Suprapubic skin (tissue), 4 donors: ENCODE measurements around the gene TMEM88. TPM values are rescaled to one million over a fixed set of nuclear protein-coding genes. Genes with fewer than 3 reads are reported as not detected.
A peak's percentile ranks its signal among the peaks of the same experiment; 100 is the strongest.

Experiments
- DNase-seq, 2 donors: peaks; one replicate each; pipeline ENCODE4 v3.0.0-alpha.2; 2019; ENCODE audit warnings: low spot score in 2 of 2
- H3K27ac ChIP-seq: fragments of 200-600 bp; sonication (generic); one replicate; pipeline ENCODE4 v1.5.1; 2019
- H3K27me3 ChIP-seq: fragments of 200-600 bp; sonication (generic); one replicate; pipeline ENCODE4 v1.5.1; 2019
- H3K36me3 ChIP-seq: fragments of 200-600 bp; sonication (generic); one replicate; pipeline ENCODE4 v1.5.1; 2019
- H3K4me1 ChIP-seq: fragments of 200-600 bp; sonication (generic); one replicate; pipeline ENCODE4 v1.5.1; 2019
- H3K4me3 ChIP-seq: fragments of 200-600 bp; sonication (generic); one replicate; pipeline ENCODE4 v1.5.1; 2019; ENCODE audit warnings: mild to moderate bottlenecking
- H3K9me3 ChIP-seq: fragments of 200-600 bp; sonication (generic); one replicate; pipeline ENCODE4 v1.5.1; 2019
- CTCF ChIP-seq, 2 donors: fragments of 200-600 bp in 1 of 2; fragments of 450-650 bp in 1 of 2; sonication (generic) in 1 of 2; IDR thresholded peaks; one replicate each; pipeline ENCODE4 v1.5.1; 2016 to 2019; ENCODE audit warnings: antibody characterized with exemption in 2 of 2, mild to moderate bottlenecking in 1 of 2, moderate library complexity in 1 of 2
- EP300 ChIP-seq: sonication (generic); formaldehyde crosslinking; IDR thresholded peaks from one replicate; pipeline ENCODE4 v1.6.1; 2017; ENCODE audit warnings: antibody characterized with exemption
- POLR2A ChIP-seq, 2 donors: fragments of 450-650 bp; IDR thresholded peaks; one replicate each; pipeline ENCODE4 v1.6.1; 2017; ENCODE audit warnings: antibody characterized with exemption in 2 of 2, mild to moderate bottlenecking in 2 of 2, moderate library complexity in 2 of 2
- POLR2AphosphoS5 ChIP-seq, 3 donors: sonication (generic); formaldehyde crosslinking; IDR thresholded peaks; one replicate each; pipeline ENCODE4 v1.6.1; 2017; ENCODE audit warnings: antibody characterized with exemption in 3 of 3
- WGBS: methylation state at CpG from one replicate; pipeline ENCODE4 v1.1.5; 2018; 5-methylcytosine and 5-hydroxymethylcytosine counted together
- total RNA-seq, 4 donors: library from RNA; depleted of rRNA; stranded (reverse); fragments of >200 nt; gene quantifications; one replicate each; pipeline ENCODE4 v1.1.0, GENCODE V29; 2016

Gene TMEM88
- total RNA-seq, 4 donors from 2014 or later, result 4.2 to 7.6 (median 5.1) TPM

- 19% methylated on average over 8 of the region's 12 CpGs for WGBS
- Histone ChIP-seq H3K9me3 (no peaks in the 10 kb centered on the region), H3K27me3 (no peaks in the 10 kb centered on the region), H3K4me1 (peaks cover 71% of the 10 kb centered on the region), H3K4me3 (peak overlapping the region; percentile 65), H3K36me3 (no peaks in the 10 kb centered on the region), H3K27ac (peak overlapping the region; percentile 98)
- TF ChIP-seq EP300 (no peak), CTCF (IDR thresholded peaks at IDR 0.05) (no peak), POLR2A (IDR thresholded peaks at IDR 0.05) (no peak), POLR2AphosphoS5 (IDR thresholded peaks at IDR 0.05) (no peak)
- DNase-seq, result no peak
Measured at GRCh38 chr17:7838090-7839075, 16.5 kb upstream of the TMEM88 start.

DNA sequence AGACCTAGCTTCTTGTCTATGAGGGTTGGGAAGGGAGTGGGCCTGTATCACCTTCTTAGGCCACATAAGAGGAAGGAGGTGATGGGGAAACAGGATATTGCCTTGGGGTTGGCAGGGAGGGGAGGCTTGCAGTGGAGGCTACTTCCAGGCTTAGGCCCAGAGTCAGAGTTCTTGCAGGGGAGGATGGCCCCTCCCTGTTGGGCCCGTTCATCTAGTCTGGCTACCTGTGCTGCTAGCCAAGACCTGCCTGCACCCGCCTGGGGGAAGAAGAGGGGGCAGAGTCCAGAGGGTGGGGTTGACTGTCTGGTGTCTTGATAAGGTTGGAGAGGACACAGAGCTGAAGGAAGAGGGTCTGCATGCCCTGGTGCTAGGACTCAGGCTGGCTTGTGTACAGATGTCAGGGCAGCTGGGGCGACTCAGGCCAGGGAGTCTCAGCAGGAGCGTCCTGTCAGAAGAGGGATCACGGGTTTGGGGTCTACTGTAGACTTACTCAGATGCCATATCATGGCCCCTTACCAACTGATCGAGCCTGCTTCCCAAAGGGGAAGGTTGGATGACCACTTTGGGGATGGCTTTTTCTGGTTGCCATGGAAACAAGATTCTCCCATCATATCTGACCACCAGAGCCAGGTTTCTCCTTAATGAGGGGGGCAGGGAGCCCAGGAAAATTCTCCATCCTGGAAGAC is 15.5 kb upstream of the TMEM88 start:
- Histone ChIP-seq H3K27me3 (no peaks in the 10 kb centered on the region), H3K9me3 (no peaks in the 10 kb centered on the region), H3K36me3 (no peaks in the 10 kb centered on the region), H3K27ac (peak overlapping the region; percentile 98), H3K4me1 (peaks cover 74% of the 10 kb centered on the region), H3K4me3 (peak overlapping the region; percentile 65)
- no peak for TF ChIP-seq CTCF (IDR thresholded peaks at IDR 0.05)
- TF ChIP-seq EP300, result no peak
- TF ChIP-seq POLR2A (IDR thresholded peaks at IDR 0.05), result no peak
- TF ChIP-seq POLR2AphosphoS5 (IDR thresholded peaks at IDR 0.05), result no peak
- no peak for DNase-seq
- 55% methylated on average over 6 of the region's 6 CpGs for WGBS

GRCh38 chr17:7839876-7840261 is 15.0 kb upstream of the TMEM88 start:
- 42% methylated on average over 2 of the region's 2 CpGs for WGBS
- Histone ChIP-seq H3K36me3 (no peaks in the 10 kb centered on the region), H3K4me3 (no peak overlapping the region), H3K4me1 (peaks cover 76% of the 10 kb centered on the region), H3K9me3 (no peaks in the 10 kb centered on the region), H3K27me3 (no peaks in the 10 kb centered on the region), H3K27ac (peak overlapping the region; percentile 98)
- TF ChIP-seq CTCF (IDR thresholded peaks at IDR 0.05) (no peak), EP300 (no peak), POLR2A (IDR thresholded peaks at IDR 0.05) (no peak), POLR2AphosphoS5 (IDR thresholded peaks at IDR 0.05) (no peak)
- no peak for DNase-seq

DNA sequence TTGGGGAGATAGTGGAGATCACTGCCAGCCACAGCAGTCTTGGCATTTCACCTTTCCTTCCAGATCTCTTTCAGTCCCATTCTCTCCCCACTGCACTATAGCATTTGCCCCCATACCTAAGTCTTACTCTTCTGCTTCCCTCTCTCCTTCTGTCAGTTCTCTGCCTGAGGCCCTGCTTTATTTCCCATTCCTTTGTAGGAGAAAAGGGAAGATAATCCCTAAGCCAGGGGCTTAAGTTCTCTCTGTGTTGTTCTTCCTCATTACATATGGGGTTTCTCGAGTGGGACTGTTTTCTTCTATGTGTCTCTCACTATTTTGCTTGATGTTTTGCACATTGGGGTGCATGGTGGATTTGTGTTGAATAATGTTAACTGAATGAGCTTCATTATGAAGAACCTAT is 14.4 kb upstream of the TMEM88 start:
- Histone ChIP-seq H3K27ac (peak overlapping the region; percentile 99), H3K36me3 (peaks cover 1% of the 10 kb centered on the region), H3K9me3 (no peaks in the 10 kb centered on the region), H3K4me1 (peaks cover 81% of the 10 kb centered on the region), H3K4me3 (no peak overlapping the region), H3K27me3 (no peaks in the 10 kb centered on the region)
- no peak for DNase-seq
- WGBS, result 43% methylated on average over 1 of the region's 1 CpG
- TF ChIP-seq POLR2AphosphoS5 (IDR thresholded peaks at IDR 0.05) (no peak), EP300 (no peak), POLR2A (IDR thresholded peaks at IDR 0.05) (no peak), CTCF (IDR thresholded peaks at IDR 0.05) (no peak)

DNA sequence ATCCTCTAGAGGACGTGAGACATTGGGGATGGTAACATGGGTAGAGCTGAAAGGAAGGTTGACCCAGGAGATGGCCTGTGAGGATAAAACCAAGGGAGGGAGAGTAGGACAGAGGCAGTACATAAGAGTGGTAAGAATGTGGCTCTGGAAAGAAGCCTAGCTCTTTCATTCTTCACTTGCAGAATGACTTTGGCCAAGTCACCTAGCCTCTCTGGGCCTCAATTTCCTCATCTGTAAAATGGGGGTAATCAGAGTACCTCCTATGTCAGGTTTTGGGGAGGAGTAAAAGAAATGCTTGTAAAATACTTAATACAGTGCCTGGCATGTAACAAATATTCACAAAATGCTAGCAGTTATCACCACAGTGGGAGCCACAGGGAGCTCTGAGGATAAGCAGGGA is 14.0 kb upstream of the TMEM88 start:
- Histone ChIP-seq H3K27me3 (no peaks in the 10 kb centered on the region), H3K36me3 (peaks cover 5% of the 10 kb centered on the region), H3K9me3 (no peaks in the 10 kb centered on the region), H3K27ac (peak overlapping the region; percentile 99), H3K4me1 (peaks cover 85% of the 10 kb centered on the region), H3K4me3 (peak overlapping the region; percentile 76)
- 86% methylated on average over 1 of the region's 1 CpG for WGBS
- TF ChIP-seq POLR2AphosphoS5 (IDR thresholded peaks at IDR 0.05), result no peak
- TF ChIP-seq CTCF (IDR thresholded peaks at IDR 0.05), result no peak
- no peak for TF ChIP-seq EP300
- TF ChIP-seq POLR2A (IDR thresholded peaks at IDR 0.05), result no peak
- no peak for DNase-seq
